Panc1 (cell line): ENCODE measurements around the gene FREM1.

ENCODE experiments used
- POLR2AphosphoS5 ChIP-seq: IDR thresholded peaks from 2 replicates; pipeline ENCODE4 v1.6.1; 2012; ENCODE audit warnings: mild to moderate bottlenecking, low read depth, low read length, moderate library complexity
- REST ChIP-seq, 2 experiments: IDR thresholded peaks; 2 replicates each; pipeline ENCODE4 v1.6.1; 2011 to 2012; ENCODE audit warnings: low read depth in 2 of 2, control low read depth in 1 of 2, low read length in 1 of 2, mild to moderate bottlenecking in 1 of 2, moderate library complexity in 1 of 2; ENCODE audit not compliant: insufficient read depth in 1 of 2
- TCF7L2 ChIP-seq: IDR thresholded peaks from 2 replicates; pipeline ENCODE4 v1.6.1; 2011; ENCODE audit warnings: mild to moderate bottlenecking, low read depth, low read length, inconsistent platforms
- TF ChIP-seq, protein P1 (sequence below): fragments of 450-650 bp; IDR thresholded peaks from 2 replicates; pipeline ENCODE4 v1.5.1; 2017; ENCODE audit warnings: mild to moderate bottlenecking

GRCh38 chr9:14911046-14911445 lies 818 bp upstream of the FREM1 start:
- TF ChIP-seq, protein P1, sequence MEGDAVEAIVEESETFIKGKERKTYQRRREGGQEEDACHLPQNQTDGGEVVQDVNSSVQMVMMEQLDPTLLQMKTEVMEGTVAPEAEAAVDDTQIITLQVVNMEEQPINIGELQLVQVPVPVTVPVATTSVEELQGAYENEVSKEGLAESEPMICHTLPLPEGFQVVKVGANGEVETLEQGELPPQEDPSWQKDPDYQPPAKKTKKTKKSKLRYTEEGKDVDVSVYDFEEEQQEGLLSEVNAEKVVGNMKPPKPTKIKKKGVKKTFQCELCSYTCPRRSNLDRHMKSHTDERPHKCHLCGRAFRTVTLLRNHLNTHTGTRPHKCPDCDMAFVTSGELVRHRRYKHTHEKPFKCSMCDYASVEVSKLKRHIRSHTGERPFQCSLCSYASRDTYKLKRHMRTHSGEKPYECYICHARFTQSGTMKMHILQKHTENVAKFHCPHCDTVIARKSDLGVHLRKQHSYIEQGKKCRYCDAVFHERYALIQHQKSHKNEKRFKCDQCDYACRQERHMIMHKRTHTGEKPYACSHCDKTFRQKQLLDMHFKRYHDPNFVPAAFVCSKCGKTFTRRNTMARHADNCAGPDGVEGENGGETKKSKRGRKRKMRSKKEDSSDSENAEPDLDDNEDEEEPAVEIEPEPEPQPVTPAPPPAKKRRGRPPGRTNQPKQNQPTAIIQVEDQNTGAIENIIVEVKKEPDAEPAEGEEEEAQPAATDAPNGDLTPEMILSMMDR, result no peak
- TF ChIP-seq POLR2AphosphoS5, result no peak
- no peak for TF ChIP-seq TCF7L2
- TF ChIP-seq REST (IDR thresholded peaks at IDR 0.05; ENCODE audit: insufficient read depth in 1 of 2, low read depth in 2 of 2, low read length in 1 of 2), result no peak
